Heart left ventricle (tissue), 13 donors: ENCODE data around the gene KIF5A.

Source experiments
- CTCF ChIP-seq, 12 donors: fragments of 200-600 bp; sonication (generic) in 4 of 12; IDR thresholded peaks; one replicate each; pipeline versions ENCODE4 v1.5.0 to v1.8.0; 2018 to 2022; ENCODE audit warnings: antibody characterized with exemption in 12 of 12, mild to moderate bottlenecking in 5 of 12
- POLR2A ChIP-seq, 2 donors: fragments of 450-650 bp; IDR thresholded peaks; one replicate each; pipeline ENCODE4 v1.6.1; 2017; ENCODE audit warnings: antibody characterized with exemption in 2 of 2, mild to moderate bottlenecking in 2 of 2, moderate library complexity in 2 of 2
- donor health status: ischemic (EF 13 %, LVEDD 7.1; RV severe dilation, severe dysfunction).
- donor health status: DM: no; HTN: yes; CAD: no.
- donor health status: DM: no; HTN: no; CAD: no.
- donor health status: ischemic (EF 25% LVEDD 6.9; RV normal size, moderate dysfunction).
- donor health status: ischemic (EF 25% LVEDD 5.7; RV mildly dilated, moderate dysfunction).
- donor health status: ischemic (EF 35%, LVEDD 5.7; RV mildly dilated, moderate dysfunction).
- donor health status: nonischemic (EF 11% LVEDD 7.7; RV severe dilation, severe dysfunction).
- donor health status: DM: yes; HTN: yes; CAD: no.
- donor health status: PGD.
- donor health status: ischemic (EF 29% LVEDD 5.4; RV normal size, mild dysfunction).
- donor health status: nonischemic (EF 23%, LVEDD 6.1; RV moderate dilation, normal function).

GRCh38 chr12:57575771-57576612 is 26.1 kb downstream of the KIF5A start:
- TF ChIP-seq CTCF (IDR thresholded peaks at IDR 0.05) (no peak), POLR2A (IDR thresholded peaks at IDR 0.05) (no peak)
